Measurements from ENCODE around the gene OR6T1. TPM values are rescaled to one million over a fixed set of nuclear protein-coding genes. Genes with fewer than 3 reads are reported as not detected.

The OR6T1 gene
- total RNA-seq, 4 donors from 2014 or later, result not detected

GRCh38 chr11:123920943-123921342, 22.7 kb downstream of the OR6T1 start:
- TF ChIP-seq, protein P1, sequence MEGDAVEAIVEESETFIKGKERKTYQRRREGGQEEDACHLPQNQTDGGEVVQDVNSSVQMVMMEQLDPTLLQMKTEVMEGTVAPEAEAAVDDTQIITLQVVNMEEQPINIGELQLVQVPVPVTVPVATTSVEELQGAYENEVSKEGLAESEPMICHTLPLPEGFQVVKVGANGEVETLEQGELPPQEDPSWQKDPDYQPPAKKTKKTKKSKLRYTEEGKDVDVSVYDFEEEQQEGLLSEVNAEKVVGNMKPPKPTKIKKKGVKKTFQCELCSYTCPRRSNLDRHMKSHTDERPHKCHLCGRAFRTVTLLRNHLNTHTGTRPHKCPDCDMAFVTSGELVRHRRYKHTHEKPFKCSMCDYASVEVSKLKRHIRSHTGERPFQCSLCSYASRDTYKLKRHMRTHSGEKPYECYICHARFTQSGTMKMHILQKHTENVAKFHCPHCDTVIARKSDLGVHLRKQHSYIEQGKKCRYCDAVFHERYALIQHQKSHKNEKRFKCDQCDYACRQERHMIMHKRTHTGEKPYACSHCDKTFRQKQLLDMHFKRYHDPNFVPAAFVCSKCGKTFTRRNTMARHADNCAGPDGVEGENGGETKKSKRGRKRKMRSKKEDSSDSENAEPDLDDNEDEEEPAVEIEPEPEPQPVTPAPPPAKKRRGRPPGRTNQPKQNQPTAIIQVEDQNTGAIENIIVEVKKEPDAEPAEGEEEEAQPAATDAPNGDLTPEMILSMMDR (IDR thresholded peaks at IDR 0.05 in 4 of 5, conservative IDR thresholded peaks at IDR 0.05 in 1 of 5), result no peak
- TF ChIP-seq POLR2A (IDR thresholded peaks at IDR 0.05), result no peak
- Histone ChIP-seq H3K27me3 (no peaks in the 10 kb centered on the region), H3K4me3 (no peak overlapping the region), H3K27ac (no peak overlapping the region), H3K36me3 (no peaks in the 10 kb centered on the region), H3K9me3 (no peaks in the 10 kb centered on the region), H3K4me1 (no peaks in the 10 kb centered on the region)
- DNase-seq, result no peak
- ATAC-seq, result no peak
- in situ Hi-C loops (cut with MboI; ENCODE audit: low sequenced_read_pairs in 4 of 4) (no loop called here), intact Hi-C loops (cut with DNase I; ENCODE audit: low total_unique reads) (no loop called here)

DNA sequence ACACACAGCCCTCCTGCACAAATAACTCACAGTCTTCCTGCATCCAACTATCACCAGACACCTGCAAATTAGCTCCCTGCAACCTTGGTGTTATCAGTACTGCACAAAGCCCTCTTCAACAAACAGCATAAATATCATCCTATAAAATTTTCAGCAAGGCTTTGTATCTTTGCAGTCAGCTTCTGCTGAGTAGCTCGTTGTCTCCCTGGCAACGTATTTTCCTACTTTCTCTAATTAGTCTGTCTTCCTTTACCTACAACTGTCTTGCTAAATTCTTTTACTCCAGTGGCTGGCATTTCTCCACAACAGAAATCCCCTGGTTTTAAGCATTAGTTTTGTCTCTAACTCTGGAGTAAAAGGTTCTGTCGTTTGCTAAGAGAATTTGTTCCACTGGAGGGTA, 37.8 kb downstream of the OR6T1 start:
- in situ Hi-C loops (cut with MboI; ENCODE audit: low sequenced_read_pairs in 4 of 4) (no loop called here), intact Hi-C loops (cut with DNase I; ENCODE audit: low total_unique reads) (no loop called here)
- H3K4me3 ChIP-seq, result no peak overlapping the region
- no peaks in the 10 kb centered on the region for H3K4me1 ChIP-seq
- H3K27ac ChIP-seq, result no peak overlapping the region
- DNase-seq, result no peak
- no peaks in the 10 kb centered on the region for H3K9me3 ChIP-seq
- no peak for ATAC-seq
- H3K36me3 ChIP-seq, result no peaks in the 10 kb centered on the region
- TF ChIP-seq, protein P1 (IDR thresholded peaks at IDR 0.05 in 4 of 5, conservative IDR thresholded peaks at IDR 0.05 in 1 of 5), result no peak
- no peak for TF ChIP-seq POLR2A (IDR thresholded peaks at IDR 0.05)
- H3K27me3 ChIP-seq, result no peaks in the 10 kb centered on the region

DNA sequence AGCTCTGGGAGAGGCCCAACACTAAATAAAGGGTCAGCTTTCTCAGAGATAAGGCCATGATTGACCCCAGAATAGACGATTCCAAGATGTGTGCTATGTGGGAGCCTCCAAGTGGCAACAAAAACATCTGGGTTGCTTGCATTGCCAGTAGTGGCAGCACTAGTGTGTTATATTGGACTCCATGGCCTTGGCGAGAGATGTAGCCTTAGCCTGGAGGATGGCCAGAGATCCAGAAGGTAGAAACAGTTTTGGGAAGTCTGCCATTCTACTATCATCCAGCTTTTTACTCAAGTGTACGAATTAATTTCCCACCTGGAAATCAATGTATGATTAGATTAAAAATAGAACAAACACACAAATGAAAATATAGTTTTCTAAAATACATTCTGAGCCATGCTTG, 38.7 kb downstream of the OR6T1 start:
- in situ Hi-C loops (cut with MboI; ENCODE audit: low sequenced_read_pairs in 4 of 4), result no loop called here
- Histone ChIP-seq H3K27me3 (no peaks in the 10 kb centered on the region), H3K36me3 (no peaks in the 10 kb centered on the region), H3K27ac (no peak overlapping the region), H3K9me3 (no peaks in the 10 kb centered on the region), H3K4me1 (no peaks in the 10 kb centered on the region), H3K4me3 (no peak overlapping the region)
- intact Hi-C loops (cut with DNase I; ENCODE audit: low total_unique reads), result no loop called here
- ATAC-seq (no peak), DNase-seq (no peak)
- no peak for TF ChIP-seq POLR2A (IDR thresholded peaks at IDR 0.05)
- TF ChIP-seq, protein P1 (IDR thresholded peaks at IDR 0.05 in 4 of 5, conservative IDR thresholded peaks at IDR 0.05 in 1 of 5), result no peak

DNA sequence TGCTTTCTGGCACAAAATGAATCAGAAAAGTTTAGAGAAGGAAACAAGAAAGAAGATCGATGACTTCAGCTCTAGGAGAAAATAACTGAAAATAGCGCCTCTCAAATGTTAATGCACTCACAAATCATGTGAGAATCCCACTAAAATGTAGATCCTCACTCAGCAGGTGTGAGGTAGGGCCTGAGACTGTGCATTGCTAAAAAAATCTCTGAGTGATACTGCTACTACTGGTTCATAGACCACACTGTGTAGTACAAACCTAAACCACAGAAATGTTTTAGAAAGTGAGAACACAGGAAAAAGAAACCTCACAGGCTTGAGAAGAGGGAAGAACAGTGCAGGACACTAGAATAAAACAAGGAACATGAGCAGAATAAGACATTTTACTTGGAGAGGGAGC, 39.7 kb downstream of the OR6T1 start:
- H3K27me3 ChIP-seq, result no peaks in the 10 kb centered on the region
- intact Hi-C loops (cut with DNase I; ENCODE audit: low total_unique reads), result no loop called here
- no peaks in the 10 kb centered on the region for H3K9me3 ChIP-seq
- TF ChIP-seq, protein P1 (IDR thresholded peaks at IDR 0.05 in 4 of 5, conservative IDR thresholded peaks at IDR 0.05 in 1 of 5), result no peak
- TF ChIP-seq POLR2A (IDR thresholded peaks at IDR 0.05), result no peak
- H3K4me1 ChIP-seq, result no peaks in the 10 kb centered on the region
- DNase-seq (no peak), ATAC-seq (no peak)
- no peaks in the 10 kb centered on the region for H3K36me3 ChIP-seq
- H3K27ac ChIP-seq, result no peak overlapping the region
- in situ Hi-C loops (cut with MboI; ENCODE audit: low sequenced_read_pairs in 4 of 4), result no loop called here
- H3K4me3 ChIP-seq, result no peak overlapping the region

DNA sequence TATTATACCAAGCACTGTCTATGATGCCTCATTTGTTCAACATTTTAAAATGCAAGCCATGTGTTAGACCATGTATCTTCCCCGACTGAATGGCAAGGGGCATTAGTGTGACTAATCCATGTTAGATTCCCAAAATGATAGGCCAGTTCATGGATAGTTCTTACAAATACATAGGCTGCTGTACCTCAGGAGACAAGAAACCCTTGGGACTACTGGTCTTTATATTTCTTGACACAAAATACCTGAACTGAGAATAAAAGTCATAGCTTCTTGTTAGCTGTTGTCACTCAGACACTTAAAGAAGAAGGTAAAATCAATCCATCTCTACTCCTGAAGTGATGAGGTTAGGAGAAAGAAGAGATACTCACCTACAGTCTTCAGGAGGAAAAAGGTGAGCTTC, 41.8 kb downstream of the OR6T1 start, which contains the start of gene OR8D4:
TSS of gene OR8D4 (plus strand) at position 301 of the 400 bp plus-strand sequence. CDS start 4,265 bp downstream, outside the sequence.
- no peak for ATAC-seq
- intact Hi-C loops (cut with DNase I; ENCODE audit: low total_unique reads), result no loop called here
- no peak for DNase-seq
- Histone ChIP-seq H3K9me3 (no peaks in the 10 kb centered on the region), H3K4me1 (no peaks in the 10 kb centered on the region), H3K27me3 (no peaks in the 10 kb centered on the region), H3K27ac (no peak within 1 kb of the TSS), H3K36me3 (no peaks in the 10 kb centered on the region), H3K4me3 (no peak within 1 kb of the TSS)
- TF ChIP-seq, protein P1 (IDR thresholded peaks at IDR 0.05 in 4 of 5, conservative IDR thresholded peaks at IDR 0.05 in 1 of 5), result no peak
- TF ChIP-seq POLR2A (IDR thresholded peaks at IDR 0.05), result no peak
- in situ Hi-C loops (cut with MboI; ENCODE audit: low sequenced_read_pairs in 4 of 4), result no loop called here
